ENCODE results near the gene MARCHF6. TPM values are rescaled to one million over a fixed set of nuclear protein-coding genes. Genes with fewer than 3 reads are reported as not detected.

The MARCHF6 gene
- total and polyA plus RNA-seq, 2 donors from 2014 or later, result 70.4 to 177 TPM

GRCh38 chr5:10364186-10364689 is 10.7 kb downstream of the MARCHF6 start:
- Histone ChIP-seq H3K4me3 (ENCODE audit: low read length in 3 of 3) (no peak overlapping the region), H3K27me3 (ENCODE audit: control insufficient read depth, insufficient read depth, low read length) (no peaks in the 10 kb centered on the region), H3K9ac (ENCODE audit: low read length in 3 of 3) (no peak overlapping the region), H3K27ac (ENCODE audit: low read depth in 2 of 2, low read length in 2 of 2) (no peak overlapping the region), H3K9me3 (ENCODE audit: control insufficient read depth in 2 of 3, insufficient read depth in 1 of 3, low read length in 3 of 3) (no peaks in the 10 kb centered on the region), H3K4me1 (ENCODE audit: control insufficient read depth in 2 of 3, insufficient read depth in 2 of 3, low read depth in 1 of 3, low read length in 3 of 3) (peaks cover 0 to 10% (median 10%) of the 10 kb centered on the region in 3 donors), H3K36me3 (ENCODE audit: control insufficient read depth in 2 of 3, insufficient read depth in 3 of 3, low read length in 3 of 3) (no peaks in the 10 kb centered on the region)
- FAIRE-seq (no peak), DNase-seq (no peak)
- TF ChIP-seq, protein P1, sequence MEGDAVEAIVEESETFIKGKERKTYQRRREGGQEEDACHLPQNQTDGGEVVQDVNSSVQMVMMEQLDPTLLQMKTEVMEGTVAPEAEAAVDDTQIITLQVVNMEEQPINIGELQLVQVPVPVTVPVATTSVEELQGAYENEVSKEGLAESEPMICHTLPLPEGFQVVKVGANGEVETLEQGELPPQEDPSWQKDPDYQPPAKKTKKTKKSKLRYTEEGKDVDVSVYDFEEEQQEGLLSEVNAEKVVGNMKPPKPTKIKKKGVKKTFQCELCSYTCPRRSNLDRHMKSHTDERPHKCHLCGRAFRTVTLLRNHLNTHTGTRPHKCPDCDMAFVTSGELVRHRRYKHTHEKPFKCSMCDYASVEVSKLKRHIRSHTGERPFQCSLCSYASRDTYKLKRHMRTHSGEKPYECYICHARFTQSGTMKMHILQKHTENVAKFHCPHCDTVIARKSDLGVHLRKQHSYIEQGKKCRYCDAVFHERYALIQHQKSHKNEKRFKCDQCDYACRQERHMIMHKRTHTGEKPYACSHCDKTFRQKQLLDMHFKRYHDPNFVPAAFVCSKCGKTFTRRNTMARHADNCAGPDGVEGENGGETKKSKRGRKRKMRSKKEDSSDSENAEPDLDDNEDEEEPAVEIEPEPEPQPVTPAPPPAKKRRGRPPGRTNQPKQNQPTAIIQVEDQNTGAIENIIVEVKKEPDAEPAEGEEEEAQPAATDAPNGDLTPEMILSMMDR (IDR thresholded peaks at IDR 0.05; ENCODE audit: borderline replicate concordance, extremely low read depth, insufficient read depth), result no peak
- intact Hi-C loops (cut with DNase I), result no loop called here

GRCh38 chr5:10365782-10366181 is 12.3 kb downstream of the MARCHF6 start:
- DNase-seq (no peak), FAIRE-seq (no peak)
- H3K9ac ChIP-seq (ENCODE audit: low read length in 3 of 3), result no peak overlapping the region
- no peaks in the 10 kb centered on the region for H3K9me3 ChIP-seq (ENCODE audit: control insufficient read depth in 2 of 3, insufficient read depth in 1 of 3, low read length in 3 of 3)
- H3K36me3 ChIP-seq (ENCODE audit: control insufficient read depth in 2 of 3, insufficient read depth in 3 of 3, low read length in 3 of 3), result no peaks in the 10 kb centered on the region
- peaks cover 0 to 10% (median 10%) of the 10 kb centered on the region in 3 donors for H3K4me1 ChIP-seq (ENCODE audit: control insufficient read depth in 2 of 3, insufficient read depth in 2 of 3, low read depth in 1 of 3, low read length in 3 of 3)
- intact Hi-C loops (cut with DNase I), result no loop called here
- H3K27me3 ChIP-seq (ENCODE audit: control insufficient read depth, insufficient read depth, low read length), result no peaks in the 10 kb centered on the region
- no peak overlapping the region for H3K4me3 ChIP-seq (ENCODE audit: low read length in 3 of 3)
- TF ChIP-seq, protein P1 (IDR thresholded peaks at IDR 0.05; ENCODE audit: borderline replicate concordance, extremely low read depth, insufficient read depth), result no peak
- H3K27ac ChIP-seq (ENCODE audit: low read depth in 2 of 2, low read length in 2 of 2), result no peak overlapping the region

- no peak overlapping the region for H3K9ac ChIP-seq (ENCODE audit: low read length in 3 of 3)
- DNase-seq, result peak in 2 of 5 donors; percentile 41 to 56
Measured at GRCh38 chr5:10366310-10367272, 13.1 kb downstream of the MARCHF6 start.

More at GRCh38 chr5:10366310-10367272, 13.1 kb downstream of the MARCHF6 start:
- no peaks in the 10 kb centered on the region for H3K9me3 ChIP-seq (ENCODE audit: control insufficient read depth in 2 of 3, insufficient read depth in 1 of 3, low read length in 3 of 3)
- intact Hi-C loops (cut with DNase I), result no loop called here
- no peak for FAIRE-seq
- peaks cover 0 to 10% (median 10%) of the 10 kb centered on the region in 3 donors for H3K4me1 ChIP-seq (ENCODE audit: control insufficient read depth in 2 of 3, insufficient read depth in 2 of 3, low read depth in 1 of 3, low read length in 3 of 3)
- peak overlapping the region in 1 of 2 donors; percentile 57 for H3K27ac ChIP-seq (ENCODE audit: low read depth in 2 of 2, low read length in 2 of 2)
- H3K27me3 ChIP-seq (ENCODE audit: control insufficient read depth, insufficient read depth, low read length), result no peaks in the 10 kb centered on the region
- TF ChIP-seq, protein P1 (IDR thresholded peaks at IDR 0.05; ENCODE audit: borderline replicate concordance, extremely low read depth, insufficient read depth), result no peak
- H3K4me3 ChIP-seq (ENCODE audit: low read length in 3 of 3), result no peak overlapping the region
- H3K36me3 ChIP-seq (ENCODE audit: control insufficient read depth in 2 of 3, insufficient read depth in 3 of 3, low read length in 3 of 3), result no peaks in the 10 kb centered on the region

All from kidney (tissue), 14 donors.